Measurements from ENCODE around the gene DISC1. TPM values are rescaled to one million over a fixed set of nuclear protein-coding genes. Genes with fewer than 3 reads are reported as not detected.

DISC1 gene
- total RNA-seq, 1 experiment from 2014 or later = 2.1 TPM

DNA sequence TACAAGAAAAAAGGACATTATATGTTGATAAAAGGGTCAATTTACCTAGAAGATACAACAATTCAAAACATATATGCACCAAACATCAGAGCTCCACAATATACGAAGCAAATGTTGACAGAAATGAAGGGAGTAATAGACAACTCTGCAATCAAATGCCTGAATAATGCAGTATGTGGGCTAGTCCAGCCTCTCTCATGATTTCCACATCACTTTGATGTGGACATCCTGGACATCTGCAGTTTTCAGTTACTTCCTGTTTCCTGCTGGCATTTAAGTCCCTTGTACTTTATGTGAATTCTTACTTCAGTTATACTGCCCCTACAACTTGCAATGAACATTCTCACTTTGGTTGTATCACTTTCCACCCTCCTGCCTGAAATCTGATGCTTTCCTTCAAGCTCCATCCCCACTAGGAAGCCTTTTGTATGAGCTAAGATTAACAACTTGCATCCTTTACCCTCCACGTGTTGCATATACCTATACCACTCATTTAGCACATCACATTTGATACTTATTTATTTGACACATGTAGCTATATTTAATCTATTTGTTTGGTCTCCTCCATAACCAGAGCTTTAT lies 36.7 kb downstream of the DISC1 start:
- Mint-ChIP-seq H3K4me1 (ENCODE audit: insufficient read depth, unreplicated experiment) (peaks cover 10% of the 10 kb centered on the region), H3K9me3 (ENCODE audit: unreplicated experiment) (peaks cover 1% of the 10 kb centered on the region), H3K27ac (ENCODE audit: low read depth, unreplicated experiment) (no peak overlapping the region), H3K27me3 (ENCODE audit: insufficient read depth, unreplicated experiment) (peaks cover 15% of the 10 kb centered on the region), H3K36me3 (ENCODE audit: insufficient read depth, unreplicated experiment) (no peaks in the 10 kb centered on the region), H3K4me3 (ENCODE audit: unreplicated experiment) (no peak overlapping the region)
- DNase-seq (ENCODE audit: unreplicated experiment) = peak; percentile 58
- ChIA-PET POLR2A (interaction anchor here (1.6 kb wide), 1 partner anchor 29 kb away, joined by 7 read pairs; no protein-coding TSS in a partner anchor), CTCF (interaction anchor here (0.6 to 0.9 kb wide), 3 partner anchors 13 to 685 kb away, joined by 3 read pairs; partner anchors contain the start of genes ARV1 and TTC13)
- TF ChIP-seq CTCF (IDR thresholded peaks at IDR 0.05; ENCODE audit: unreplicated experiment) = no peak
- intact Hi-C loops (cut with micrococcal nuclease) = no loop called here
- no TSS peak for BruUV-seq (replicated peaks)

GRCh38 chr1:231665101-231665500 lies 38.5 kb downstream of the DISC1 start:
- TF ChIP-seq CTCF (IDR thresholded peaks at IDR 0.05; ENCODE audit: unreplicated experiment) = no peak
- BruUV-seq (replicated peaks) = no TSS peak
- ChIA-PET CTCF (interaction anchor here (0.6 to 1.8 kb wide), 4 partner anchors 10 to 707 kb away, joined by 3 to 7 read pairs (median 4); no protein-coding TSS in a partner anchor), POLR2A (interaction anchor here (0.6 to 0.7 kb wide), 3 partner anchors 16 to 1726 kb away, joined by 3 to 4 read pairs (median 3); no protein-coding TSS in a partner anchor)
- Mint-ChIP-seq H3K4me3 (ENCODE audit: unreplicated experiment) (no peak overlapping the region), H3K27me3 (ENCODE audit: insufficient read depth, unreplicated experiment) (no peaks in the 10 kb centered on the region), H3K4me1 (ENCODE audit: insufficient read depth, unreplicated experiment) (peaks cover 10% of the 10 kb centered on the region), H3K36me3 (ENCODE audit: insufficient read depth, unreplicated experiment) (no peaks in the 10 kb centered on the region), H3K27ac (ENCODE audit: low read depth, unreplicated experiment) (no peak overlapping the region), H3K9me3 (ENCODE audit: unreplicated experiment) (peaks cover 6% of the 10 kb centered on the region)
- no peak for DNase-seq (ENCODE audit: unreplicated experiment)
- intact Hi-C loops (cut with micrococcal nuclease) = no loop called here

- Mint-ChIP-seq H3K27ac (ENCODE audit: low read depth, unreplicated experiment) (no peak overlapping the region), H3K9me3 (ENCODE audit: unreplicated experiment) (peaks cover 9% of the 10 kb centered on the region), H3K4me1 (ENCODE audit: insufficient read depth, unreplicated experiment) (peaks cover 10% of the 10 kb centered on the region), H3K36me3 (ENCODE audit: insufficient read depth, unreplicated experiment) (no peaks in the 10 kb centered on the region), H3K27me3 (ENCODE audit: insufficient read depth, unreplicated experiment) (no peaks in the 10 kb centered on the region), H3K4me3 (ENCODE audit: unreplicated experiment) (no peak overlapping the region)
- no peak for TF ChIP-seq CTCF (IDR thresholded peaks at IDR 0.05; ENCODE audit: unreplicated experiment)
- no TSS peak for BruUV-seq (replicated peaks)
- intact Hi-C loops (cut with micrococcal nuclease) = no loop called here
- POLR2A ChIA-PET = interaction anchor here (1.4 kb wide), 1 partner anchor 14 kb away, joined by 3 read pairs; no protein-coding TSS in a partner anchor
- DNase-seq (ENCODE audit: unreplicated experiment) = no peak
- CTCF ChIA-PET = interaction anchor here (1.8 kb wide), 1 partner anchor 9 kb away, joined by 7 read pairs; no protein-coding TSS in a partner anchor
Measured at GRCh38 chr1:231665726-231666125, 39.1 kb downstream of the DISC1 start.

GRCh38 chr1:231666220-231666936 lies 39.8 kb downstream of the DISC1 start:
- intact Hi-C loops (cut with micrococcal nuclease) = no loop called here
- Mint-ChIP-seq H3K36me3 (ENCODE audit: insufficient read depth, unreplicated experiment) (no peaks in the 10 kb centered on the region), H3K27me3 (ENCODE audit: insufficient read depth, unreplicated experiment) (no peaks in the 10 kb centered on the region), H3K4me3 (ENCODE audit: unreplicated experiment) (no peak overlapping the region), H3K4me1 (ENCODE audit: insufficient read depth, unreplicated experiment) (peaks cover 10% of the 10 kb centered on the region), H3K27ac (ENCODE audit: low read depth, unreplicated experiment) (no peak overlapping the region), H3K9me3 (ENCODE audit: unreplicated experiment) (peaks cover 15% of the 10 kb centered on the region)
- CTCF ChIA-PET = interaction anchor here (0.7 to 1.8 kb wide), 2 partner anchors 9 to 35 kb away, joined by 4 to 7 read pairs; no protein-coding TSS in a partner anchor
- TF ChIP-seq CTCF (IDR thresholded peaks at IDR 0.05; ENCODE audit: unreplicated experiment) = no peak
- BruUV-seq (replicated peaks) = no TSS peak
- POLR2A ChIA-PET = interaction anchor here (0.8 to 1.4 kb wide), 2 partner anchors 15 to 22 kb away, joined by 3 read pairs; no protein-coding TSS in a partner anchor
- DNase-seq (ENCODE audit: unreplicated experiment) = no peak

Measured in MCF 10A (cell line).